Fibroblast of lung (primary cell): Measurements from ENCODE around the gene EFNA5. TPM values are rescaled to one million over a fixed set of nuclear protein-coding genes. Genes with fewer than 3 reads are reported as not detected.

Source experiments
- DNase-seq, 2 donors: peaks; one replicate each; pipeline versions ENCODE4 v3.0.0 to v3.0.0-alpha.2; 2010; ENCODE audit warnings: low read depth in 2 of 2
- H2AFZ ChIP-seq: 2 replicates; pipeline ENCODE4 v1.5.1; 2012; ENCODE audit warnings: low read length, control low read depth, inconsistent platforms
- H3K27ac ChIP-seq: 2 replicates; pipeline ENCODE4 v1.5.1; 2011; ENCODE audit warnings: low read length, control low read depth; ENCODE audit not compliant: insufficient read depth
- H3K27me3 ChIP-seq: 2 replicates; pipeline ENCODE4 v1.5.1; 2011; ENCODE audit warnings: mild to moderate bottlenecking, low read length; ENCODE audit not compliant: control insufficient read depth, insufficient read depth
- H3K36me3 ChIP-seq: 2 replicates; pipeline ENCODE4 v1.5.1; 2011; ENCODE audit warnings: low read length; ENCODE audit not compliant: control insufficient read depth, insufficient read depth
- H3K4me1 ChIP-seq: 2 replicates; pipeline ENCODE4 v1.5.1; 2011; ENCODE audit warnings: low read length; ENCODE audit not compliant: control insufficient read depth, insufficient read depth; ENCODE audit errors: extremely low read depth
- H3K4me2 ChIP-seq: 2 replicates; pipeline ENCODE4 v1.5.1; 2011; ENCODE audit warnings: low read length, control low read depth; ENCODE audit not compliant: insufficient read depth; ENCODE audit errors: extremely low read depth
- H3K4me3 ChIP-seq, 4 experiments: fragments of 200-600 bp in 1 of 4; sonication (generic) in 1 of 4; replicated peaks in 1 of 4; 2 replicates each; pipeline ENCODE4 v1.5.1; 2011 to 2016; ENCODE audit warnings: low read length in 4 of 4, low read depth in 3 of 4, mild to moderate bottlenecking in 3 of 4, control low read depth in 2 of 4, inconsistent platforms in 1 of 4, mixed read lengths in 1 of 4; ENCODE audit not compliant: insufficient read depth in 1 of 4; ENCODE audit errors: control extremely low read depth in 1 of 4
- H3K79me2 ChIP-seq: 2 replicates; pipeline ENCODE4 v1.5.1; 2012; ENCODE audit warnings: mild to moderate bottlenecking, low read length, inconsistent platforms; ENCODE audit not compliant: control insufficient read depth, insufficient read depth
- H3K9ac ChIP-seq: 2 replicates; pipeline ENCODE4 v1.5.1; 2011; ENCODE audit warnings: mild to moderate bottlenecking, low read length, control low read depth; ENCODE audit not compliant: insufficient read depth
- H3K9me3 ChIP-seq: 2 replicates; pipeline ENCODE4 v1.5.1; 2012; ENCODE audit warnings: low read depth, low read length; ENCODE audit not compliant: control insufficient read depth, insufficient read depth
- H4K20me1 ChIP-seq: 2 replicates; pipeline ENCODE4 v1.5.1; 2011; ENCODE audit warnings: low read length; ENCODE audit not compliant: control insufficient read depth, insufficient read depth; ENCODE audit errors: extremely low read depth
- EZH2 ChIP-seq: IDR thresholded peaks from 2 replicates; pipeline ENCODE4 v1.5.1; 2012; ENCODE audit warnings: low read length, control low read depth, mild to moderate bottlenecking; ENCODE audit errors: missing control alignments
- polyA plus RNA-seq, 2 donors: library from polyadenylated mRNA; depleted of rRNA in 1 of 2; stranded (reverse) in 1 of 2; unstranded in 1 of 2; fragments of >200 nt; gene quantifications; 2 replicates each; pipeline ENCODE4 v1.2.1, GENCODE V29; 2011 to 2012; ENCODE audit warnings: missing spikeins in 1 of 2
- total RNA-seq: library from RNA; depleted of rRNA; stranded (reverse); fragments of >200 nt; gene quantifications from 2 replicates; pipeline ENCODE4 v1.2.1, GENCODE V29; 2014
- TF ChIP-seq, protein P1 (sequence below), 2 donors: IDR thresholded peaks in 1 of 2; conservative IDR thresholded peaks in 1 of 2; 1 replicate in 1 of 2; 2 replicates in 1 of 2; pipeline ENCODE4 v1.5.1; 2011 to 2012; ENCODE audit warnings: low read length in 2 of 2, control low read depth in 1 of 2, inconsistent platforms in 1 of 2, low read depth in 1 of 2, mild to moderate bottlenecking in 1 of 2

The EFNA5 gene
- total and polyA plus RNA-seq, 2 donors (not counting 1 experiment from before 2014, with no cell fraction given): 3.5 to 3.7 TPM

DNA sequence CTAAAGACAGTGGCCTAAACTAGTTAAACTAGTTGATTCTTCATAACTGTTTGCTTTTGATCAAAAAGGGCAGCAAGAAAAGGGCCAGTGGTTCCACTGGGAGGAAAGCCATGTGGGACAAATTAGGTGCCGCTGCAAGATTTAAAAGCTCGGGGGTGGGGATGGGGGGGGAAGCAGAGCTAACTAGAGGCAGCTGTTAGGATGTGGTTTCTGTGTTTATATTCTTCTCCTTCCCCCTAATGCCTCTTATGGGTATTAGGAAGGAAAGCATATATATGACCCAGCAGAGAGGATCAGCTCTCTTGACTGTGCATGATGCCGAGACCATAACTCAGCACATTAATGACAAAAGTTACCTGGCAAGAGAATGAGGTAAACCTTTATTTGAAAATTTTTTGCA is 65.7 kb downstream of the EFNA5 start:
- Histone ChIP-seq H2AFZ (no peak overlapping the region), H3K4me2 (no peak overlapping the region), H3K9me3 (no peaks in the 10 kb centered on the region), H3K36me3 (no peaks in the 10 kb centered on the region), H3K9ac (no peak overlapping the region), H3K4me3 (no peak overlapping the region), H4K20me1 (no peaks in the 10 kb centered on the region), H3K27ac (no peak overlapping the region), H3K27me3 (no peaks in the 10 kb centered on the region), H3K4me1 (peaks cover 5% of the 10 kb centered on the region), H3K79me2 (no peaks in the 10 kb centered on the region)
- TF ChIP-seq, protein P1, sequence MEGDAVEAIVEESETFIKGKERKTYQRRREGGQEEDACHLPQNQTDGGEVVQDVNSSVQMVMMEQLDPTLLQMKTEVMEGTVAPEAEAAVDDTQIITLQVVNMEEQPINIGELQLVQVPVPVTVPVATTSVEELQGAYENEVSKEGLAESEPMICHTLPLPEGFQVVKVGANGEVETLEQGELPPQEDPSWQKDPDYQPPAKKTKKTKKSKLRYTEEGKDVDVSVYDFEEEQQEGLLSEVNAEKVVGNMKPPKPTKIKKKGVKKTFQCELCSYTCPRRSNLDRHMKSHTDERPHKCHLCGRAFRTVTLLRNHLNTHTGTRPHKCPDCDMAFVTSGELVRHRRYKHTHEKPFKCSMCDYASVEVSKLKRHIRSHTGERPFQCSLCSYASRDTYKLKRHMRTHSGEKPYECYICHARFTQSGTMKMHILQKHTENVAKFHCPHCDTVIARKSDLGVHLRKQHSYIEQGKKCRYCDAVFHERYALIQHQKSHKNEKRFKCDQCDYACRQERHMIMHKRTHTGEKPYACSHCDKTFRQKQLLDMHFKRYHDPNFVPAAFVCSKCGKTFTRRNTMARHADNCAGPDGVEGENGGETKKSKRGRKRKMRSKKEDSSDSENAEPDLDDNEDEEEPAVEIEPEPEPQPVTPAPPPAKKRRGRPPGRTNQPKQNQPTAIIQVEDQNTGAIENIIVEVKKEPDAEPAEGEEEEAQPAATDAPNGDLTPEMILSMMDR (conservative IDR thresholded peaks at IDR 0.05 in 1 of 2, IDR thresholded peaks at IDR 0.05 in 1 of 2; ENCODE audit: low read depth in 1 of 2, low read length in 2 of 2): no peak
- no peak for TF ChIP-seq EZH2
- DNase-seq: peak; percentile 48 to 60

DNA sequence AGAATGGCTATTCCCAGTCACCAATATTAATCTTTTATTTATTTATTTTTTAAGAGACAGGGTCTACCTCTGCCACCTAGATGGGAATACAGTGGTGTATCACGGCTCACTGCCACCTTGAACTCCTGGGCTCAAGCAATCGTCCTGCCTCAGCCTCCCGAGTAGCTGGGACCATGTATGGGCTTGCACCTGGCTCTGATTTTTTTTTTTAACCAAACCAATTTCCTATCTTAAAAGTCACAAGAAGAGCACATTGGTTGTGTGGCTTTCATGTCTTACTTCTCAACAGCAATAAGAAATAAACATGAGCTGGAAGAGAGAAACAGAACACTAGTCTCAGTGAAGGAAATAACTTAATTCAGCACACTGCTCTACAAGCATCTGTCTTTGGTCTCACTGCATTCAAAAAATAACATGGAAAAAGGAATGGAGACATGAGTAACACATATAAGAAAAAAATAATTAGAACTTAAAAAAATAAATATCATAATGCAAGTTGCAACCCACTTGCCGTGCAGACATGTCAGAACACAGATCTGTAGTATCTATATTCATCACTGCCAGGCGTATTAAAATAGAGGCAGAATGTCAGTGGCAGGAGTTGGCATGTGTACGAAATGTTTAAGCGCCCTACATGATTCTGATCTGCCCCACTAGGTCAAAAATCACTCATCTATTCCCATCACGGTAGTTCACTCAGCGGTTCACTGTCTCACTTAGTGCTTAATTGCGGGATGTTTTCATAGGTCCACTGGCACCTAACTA is 66.4 kb downstream of the EFNA5 start:
- Histone ChIP-seq H3K9ac (no peak overlapping the region), H3K4me1 (peaks cover 5% of the 10 kb centered on the region), H3K9me3 (no peaks in the 10 kb centered on the region), H3K4me3 (no peak overlapping the region), H4K20me1 (no peaks in the 10 kb centered on the region), H3K27ac (no peak overlapping the region), H2AFZ (no peak overlapping the region), H3K79me2 (no peaks in the 10 kb centered on the region), H3K36me3 (no peaks in the 10 kb centered on the region), H3K27me3 (no peaks in the 10 kb centered on the region), H3K4me2 (no peak overlapping the region)
- TF ChIP-seq, protein P1 (conservative IDR thresholded peaks at IDR 0.05 in 1 of 2, IDR thresholded peaks at IDR 0.05 in 1 of 2; ENCODE audit: low read depth in 1 of 2, low read length in 2 of 2): no peak
- TF ChIP-seq EZH2: no peak
- DNase-seq: no peak

- no peak overlapping the region for H3K9ac ChIP-seq
- H3K9me3 ChIP-seq: no peaks in the 10 kb centered on the region
- no peaks in the 10 kb centered on the region for H3K36me3 ChIP-seq
- no peak overlapping the region for H3K4me2 ChIP-seq
- H3K4me3 ChIP-seq: no peak overlapping the region
- H3K27me3 ChIP-seq: no peaks in the 10 kb centered on the region
- H3K79me2 ChIP-seq: no peaks in the 10 kb centered on the region
- no peak overlapping the region for H3K27ac ChIP-seq
- peaks cover 5% of the 10 kb centered on the region for H3K4me1 ChIP-seq
- no peak overlapping the region for H2AFZ ChIP-seq
- no peak for TF ChIP-seq EZH2
- DNase-seq: no peak
- H4K20me1 ChIP-seq: no peaks in the 10 kb centered on the region
Measured at GRCh38 chr5:107603349-107603748, 67.4 kb downstream of the EFNA5 start.
